Right atrium auricular region (tissue), 2 donors: Measurements from ENCODE around the gene KRT75. TPM values are rescaled to one million over a fixed set of nuclear protein-coding genes. Genes with fewer than 3 reads are reported as not detected.
"Not testable (repeated sequence)": the region's sequence is repeated elsewhere in the genome, so short reads cannot be mapped to it uniquely, and the experiment has no call there.

Source experiments
- DNase-seq: peaks from one replicate; pipeline ENCODE4 v3.0.0-alpha.2; 2019; ENCODE audit warnings: low spot score
- H3K27ac ChIP-seq, 2 donors: fragments of 200-600 bp; sonication (generic); 1 replicate in 1 of 2; 2 replicates in 1 of 2; pipeline ENCODE4 v1.5.1; 2016 to 2019
- H3K27me3 ChIP-seq, 2 donors: fragments of 200-600 bp; sonication (generic); one replicate each; pipeline versions ENCODE4 v1.5.1 to v1.6.0; 2017 to 2019
- H3K36me3 ChIP-seq: fragments of 200-600 bp; sonication (generic); one replicate; pipeline ENCODE4 v1.5.1; 2016
- H3K4me1 ChIP-seq, 2 donors: fragments of 200-600 bp; sonication (generic); one replicate each; pipeline versions ENCODE4 v1.5.1 to v1.6.0; 2017 to 2019
- H3K4me3 ChIP-seq, 2 donors: fragments of 200-600 bp; sonication (generic); 1 replicate in 1 of 2; 2 replicates in 1 of 2; pipeline ENCODE4 v1.5.1; 2017 to 2019; ENCODE audit warnings: mild to moderate bottlenecking in 1 of 2, moderate library complexity in 1 of 2
- H3K9me3 ChIP-seq, 2 donors: fragments of 200-600 bp; sonication (generic); one replicate each; pipeline ENCODE4 v1.5.1; 2019
- total RNA-seq, 2 donors: library from RNA; depleted of rRNA; stranded (reverse); fragments of >200 nt; gene quantifications; one replicate each; pipeline ENCODE4 v1.1.0, GENCODE V29; 2016
- TF ChIP-seq, protein P1 (sequence below), 2 donors: fragments of 200-600 bp; sonication (generic); IDR thresholded peaks; one replicate each; pipeline ENCODE4 v1.5.1; 2019; ENCODE audit warnings: antibody characterized with exemption in 2 of 2

Gene KRT75
- total RNA-seq, 2 donors from 2014 or later: not detected

DNA sequence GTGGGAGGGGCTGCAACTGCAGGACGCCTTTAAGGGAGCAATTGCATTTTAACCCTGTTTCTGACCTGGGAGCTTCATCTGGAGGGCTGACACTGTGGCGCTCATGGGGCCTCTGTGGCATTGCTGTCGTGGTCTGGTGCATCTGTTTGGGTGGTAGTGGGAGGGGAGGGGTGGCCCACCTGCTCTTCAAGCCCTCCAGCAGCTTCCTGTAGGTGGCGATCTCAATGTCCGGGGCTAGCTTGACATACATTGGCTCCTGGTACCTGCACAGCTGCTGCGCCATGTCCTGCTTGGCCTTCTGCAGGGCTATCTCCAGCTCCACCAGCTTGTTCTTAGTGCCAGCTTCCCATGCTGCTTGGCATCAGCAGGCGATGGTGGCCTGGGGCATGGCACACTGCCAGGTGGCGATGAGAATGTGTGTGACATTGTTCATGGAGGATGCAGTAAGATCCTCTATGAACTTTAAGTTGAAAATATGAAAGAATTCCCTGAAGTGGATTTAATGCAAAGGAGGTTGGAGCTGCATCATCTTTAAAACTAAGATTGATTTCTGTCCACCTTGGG, 20.3 kb downstream of the KRT75 start:
- Histone ChIP-seq H3K27ac (no peak overlapping the region), H3K4me3 (no peak overlapping the region), H3K4me1 (peaks cover 0 to 8% of the 10 kb centered on the region in 2 donors), H3K27me3 (no peaks in the 10 kb centered on the region), H3K36me3 (no peaks in the 10 kb centered on the region), H3K9me3 (no peaks in the 10 kb centered on the region)
- no peak for DNase-seq
- TF ChIP-seq, protein P1, sequence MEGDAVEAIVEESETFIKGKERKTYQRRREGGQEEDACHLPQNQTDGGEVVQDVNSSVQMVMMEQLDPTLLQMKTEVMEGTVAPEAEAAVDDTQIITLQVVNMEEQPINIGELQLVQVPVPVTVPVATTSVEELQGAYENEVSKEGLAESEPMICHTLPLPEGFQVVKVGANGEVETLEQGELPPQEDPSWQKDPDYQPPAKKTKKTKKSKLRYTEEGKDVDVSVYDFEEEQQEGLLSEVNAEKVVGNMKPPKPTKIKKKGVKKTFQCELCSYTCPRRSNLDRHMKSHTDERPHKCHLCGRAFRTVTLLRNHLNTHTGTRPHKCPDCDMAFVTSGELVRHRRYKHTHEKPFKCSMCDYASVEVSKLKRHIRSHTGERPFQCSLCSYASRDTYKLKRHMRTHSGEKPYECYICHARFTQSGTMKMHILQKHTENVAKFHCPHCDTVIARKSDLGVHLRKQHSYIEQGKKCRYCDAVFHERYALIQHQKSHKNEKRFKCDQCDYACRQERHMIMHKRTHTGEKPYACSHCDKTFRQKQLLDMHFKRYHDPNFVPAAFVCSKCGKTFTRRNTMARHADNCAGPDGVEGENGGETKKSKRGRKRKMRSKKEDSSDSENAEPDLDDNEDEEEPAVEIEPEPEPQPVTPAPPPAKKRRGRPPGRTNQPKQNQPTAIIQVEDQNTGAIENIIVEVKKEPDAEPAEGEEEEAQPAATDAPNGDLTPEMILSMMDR (IDR thresholded peaks at IDR 0.05): no peak

DNA sequence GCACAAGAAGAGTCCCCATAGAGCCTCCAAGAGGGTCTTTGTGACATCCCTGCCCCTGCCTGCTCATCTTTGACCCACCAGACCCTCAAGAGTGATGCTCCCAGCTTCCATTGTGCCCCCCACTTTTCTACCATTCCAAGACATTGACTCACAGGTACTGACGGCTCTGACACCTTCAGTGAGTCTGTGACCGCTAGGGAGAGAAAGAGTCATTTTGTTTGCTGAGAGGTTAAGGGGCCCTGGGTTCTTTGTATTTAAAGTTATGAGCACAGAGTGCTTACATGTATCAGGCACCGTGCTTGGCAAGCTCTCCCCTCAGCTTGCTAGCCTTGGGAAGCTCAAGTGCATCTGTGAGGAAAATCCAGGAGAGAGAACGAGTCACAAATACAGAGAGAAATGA, 21.0 kb downstream of the KRT75 start:
- no peaks in the 10 kb centered on the region for H3K27me3 ChIP-seq
- H3K4me1 ChIP-seq: peaks cover 0 to 8% of the 10 kb centered on the region in 2 donors
- DNase-seq: no peak
- no peaks in the 10 kb centered on the region for H3K36me3 ChIP-seq
- TF ChIP-seq, protein P1 (IDR thresholded peaks at IDR 0.05): no peak
- H3K27ac ChIP-seq: no peak overlapping the region
- no peak overlapping the region for H3K4me3 ChIP-seq
- no peaks in the 10 kb centered on the region for H3K9me3 ChIP-seq

DNA sequence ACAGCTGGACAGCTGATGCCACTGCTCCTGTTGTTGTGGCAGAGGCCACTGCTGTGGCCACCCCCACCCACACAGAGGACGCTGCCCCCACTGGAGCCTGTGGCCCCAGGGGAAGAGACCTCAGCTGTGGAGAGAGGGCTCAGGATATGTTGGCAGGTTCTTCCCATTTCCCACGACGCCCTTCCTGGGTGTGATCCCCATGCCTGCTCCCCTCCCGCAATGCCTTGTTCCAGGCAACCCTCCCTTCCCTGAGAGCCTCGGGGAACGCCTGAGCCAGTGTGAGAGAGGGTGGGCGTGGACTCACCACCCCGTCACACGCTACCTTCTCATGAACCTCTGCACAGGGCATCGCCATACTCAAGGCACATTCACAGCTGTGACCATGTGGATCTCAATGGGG, 22.4 kb downstream of the KRT75 start:
- DNase-seq: no peak
- Histone ChIP-seq H3K4me1 (peaks cover 0 to 8% of the 10 kb centered on the region in 2 donors), H3K27ac (no peak overlapping the region)

DNA sequence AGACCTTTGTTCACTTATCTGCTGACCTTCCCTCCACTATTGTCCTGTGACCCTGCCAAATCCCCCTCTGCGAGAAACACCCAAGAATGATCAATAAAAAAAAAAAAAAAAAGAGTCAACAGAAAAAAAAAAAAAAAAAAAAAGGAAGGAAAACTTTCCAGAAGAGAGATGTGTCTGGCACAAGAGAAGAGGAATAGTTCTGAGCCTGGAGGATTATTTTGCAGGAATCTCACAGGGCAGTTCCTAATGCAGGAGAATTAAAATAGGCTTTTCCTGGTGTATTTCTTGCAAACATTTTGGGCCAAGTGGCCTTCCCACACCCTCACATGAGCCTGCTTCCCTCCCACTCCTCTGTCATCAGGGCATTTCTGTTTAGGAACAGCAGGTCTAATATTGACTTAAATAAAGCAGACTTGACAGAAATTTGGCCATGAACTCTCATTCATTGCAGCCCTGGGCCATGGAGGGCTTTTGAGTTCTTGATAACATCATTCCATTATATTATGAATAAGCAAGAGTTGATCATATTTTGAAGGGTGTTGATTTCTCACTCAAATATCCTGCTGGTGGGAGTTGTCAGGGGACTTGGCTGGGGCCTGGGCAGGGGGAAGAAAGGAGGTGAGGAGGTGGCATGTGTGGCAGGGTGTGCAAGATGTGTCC, 23.5 kb downstream of the KRT75 start:
- not testable (repeated sequence) for DNase-seq, H3K36me3 ChIP-seq, H3K27me3 ChIP-seq, H3K4me3 ChIP-seq, H3K27ac ChIP-seq, H3K4me1 ChIP-seq, H3K9me3 ChIP-seq

More for the DNA sequence above, 22.4 kb downstream of the KRT75 start:
- no peak overlapping the region for H3K4me3 ChIP-seq
- H3K36me3 ChIP-seq: no peaks in the 10 kb centered on the region
- H3K9me3 ChIP-seq: no peaks in the 10 kb centered on the region
- H3K27me3 ChIP-seq: no peaks in the 10 kb centered on the region
- TF ChIP-seq, protein P1 (IDR thresholded peaks at IDR 0.05): no peak

DNA sequence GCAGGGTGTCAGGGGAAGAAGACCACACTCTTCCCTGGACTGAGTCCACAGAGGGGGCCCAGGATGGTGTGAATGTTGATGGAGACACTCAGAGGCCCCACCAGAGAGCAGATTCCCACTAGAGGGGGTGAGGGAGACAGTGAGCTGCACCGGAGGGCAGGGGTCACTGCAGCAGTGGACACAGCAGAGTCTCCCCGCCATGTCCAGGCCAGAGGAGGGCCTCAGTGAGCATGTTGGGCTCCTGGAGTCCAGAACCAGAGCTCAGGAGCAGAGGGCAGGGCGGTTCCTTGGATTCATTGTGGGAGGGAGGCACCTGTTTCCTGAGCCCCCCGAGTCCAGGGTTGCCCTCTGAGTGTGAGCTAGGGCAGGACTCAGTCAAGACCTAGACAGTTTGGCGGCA, 26.3 kb downstream of the KRT75 start:
- Histone ChIP-seq H3K9me3 (no peaks in the 10 kb centered on the region), H3K27me3 (no peaks in the 10 kb centered on the region), H3K36me3 (no peaks in the 10 kb centered on the region), H3K27ac (no peak overlapping the region), H3K4me1 (no peaks in the 10 kb centered on the region), H3K4me3 (no peak overlapping the region)
- TF ChIP-seq, protein P1 (IDR thresholded peaks at IDR 0.05): no peak
- no peak for DNase-seq

DNA sequence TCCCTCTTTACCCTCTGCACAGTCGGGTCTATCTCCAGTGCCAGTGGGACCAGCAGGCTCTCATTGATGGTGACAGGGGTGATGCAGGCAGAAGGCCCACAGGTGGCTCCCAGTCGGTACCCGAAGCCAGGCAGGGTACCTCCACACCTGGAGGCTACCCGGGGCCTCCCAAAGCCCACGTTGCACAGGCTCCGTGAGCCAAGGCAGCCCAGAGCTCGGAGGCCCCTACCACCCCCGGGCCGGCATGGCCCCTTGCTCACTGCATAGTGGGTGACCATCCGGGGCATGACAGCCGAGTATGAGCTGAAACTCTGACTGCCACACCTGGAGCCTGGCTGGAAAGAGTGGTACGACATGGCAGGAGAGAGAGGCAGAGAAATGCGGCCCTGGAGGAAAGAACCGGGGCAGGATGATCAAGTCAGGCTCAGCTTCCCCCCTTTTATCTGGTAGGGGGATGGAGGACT, 28.2 kb downstream of the KRT75 start, which contains the start of gene KRT82:
Gene KRT82 (minus strand): TSS at position 414 of the 464 bp plus-strand sequence. CDS start 58 bp downstream, at position 356.
- no peaks in the 10 kb centered on the region for H3K27me3 ChIP-seq
- H3K4me3 ChIP-seq: no peak within 1 kb of the TSS
- no peaks in the 10 kb centered on the region for H3K36me3 ChIP-seq
- TF ChIP-seq, protein P1 (IDR thresholded peaks at IDR 0.05): no peak
- H3K27ac ChIP-seq: no peak within 1 kb of the TSS
- no peaks in the 10 kb centered on the region for H3K9me3 ChIP-seq
- no peaks in the 10 kb centered on the region for H3K4me1 ChIP-seq
- DNase-seq: no peak
